Measurements from ENCODE around the gene ADAMTSL2.

- no peak for TF ChIP-seq CTCF (IDR thresholded peaks at IDR 0.05; ENCODE audit: insufficient read depth, low read length, poor library complexity, severe bottlenecking)
- TF ChIP-seq EZH2phosphoT487 (conservative IDR thresholded peaks at IDR 0.05; ENCODE audit: low read length): no peak
Measured at GRCh38 chr9:133485531-133486260, 48.8 kb upstream of the ADAMTSL2 start.
